ENCODE results near the gene GNPTAB. TPM values are rescaled to one million over a fixed set of nuclear protein-coding genes. Genes with fewer than 3 reads are reported as not detected.

Gene GNPTAB
- total and polyA plus RNA-seq, 2 of the 13 experiments (the other 11 are each of a cell fraction or from before 2014, with no cell fraction given): 13.6 to 19.4 TPM

- TF ChIP-seq ZNF574 (CRISPR knock-in tag; IDR thresholded peaks at IDR 0.05): peak; percentile 45; the same call in 1 of the 2 replicates
- TF ChIP-seq NONO (IDR thresholded peaks at IDR 0.05): no peak
- 0 out of 2 replicates have a peak, but pooled peaks have one; percentile 22 for TF ChIP-seq NONO (CRISPR knock-in tag; conservative IDR thresholded peaks at IDR 0.05)
- peak; percentile 91 for TF ChIP-seq ZNF12 (CRISPR knock-in tag; IDR thresholded peaks at IDR 0.05)
- TF ChIP-seq ZNF841 (CRISPR knock-in tag; IDR thresholded peaks at IDR 0.05; ENCODE audit: borderline replicate concordance): no peak
- no peak for TF ChIP-seq CENPX (CRISPR knock-in tag; IDR thresholded peaks at IDR 0.05)
- TF ChIP-seq ZNF282 (IDR thresholded peaks at IDR 0.05; ENCODE audit: partially characterized antibody): no peak
- TF ChIP-seq ZNF512 (CRISPR knock-in tag; IDR thresholded peaks at IDR 0.05): no peak
- no peak for TF ChIP-seq PCBP2 (optimal IDR thresholded peaks at IDR 0.05; ENCODE audit: low read depth, low read length, poor library complexity, severe bottlenecking)
- TF ChIP-seq HOXA5 (CRISPR knock-in tag; IDR thresholded peaks at IDR 0.05): peak; percentile 49; the same call in 1 of the 2 replicates
- TF ChIP-seq ZNF414 (CRISPR knock-in tag; IDR thresholded peaks at IDR 0.05): peak; percentile 59
- no peak for TF ChIP-seq ZBTB3 (CRISPR knock-in tag; IDR thresholded peaks at IDR 0.05; ENCODE audit: borderline replicate concordance, low read depth)
- no peak for TF ChIP-seq ARNT2 (CRISPR knock-in tag; IDR thresholded peaks at IDR 0.05; ENCODE audit: low read depth)
- no peak for TF ChIP-seq ZNF567 (CRISPR knock-in tag; IDR thresholded peaks at IDR 0.05; ENCODE audit: borderline replicate concordance)
- TF ChIP-seq ZNF781 (CRISPR knock-in tag; IDR thresholded peaks at IDR 0.05; ENCODE audit: borderline replicate concordance, not compliant biosample characterization): peak; percentile 71
- TF ChIP-seq ZFYVE20 (CRISPR knock-in tag; IDR thresholded peaks at IDR 0.05; ENCODE audit: borderline replicate concordance, low read depth): no peak
- TF ChIP-seq ESRRA (CRISPR knock-in tag; IDR thresholded peaks at IDR 0.05; ENCODE audit: low read depth): peak; percentile 44; the same call in 1 of the 2 replicates
- no peak for TF ChIP-seq ZNF431 (CRISPR knock-in tag; IDR thresholded peaks at IDR 0.05; ENCODE audit: borderline replicate concordance, low read depth)
- TF ChIP-seq NCOA1 (CRISPR knock-in tag; IDR thresholded peaks at IDR 0.05): no peak
- TF ChIP-seq TFE3 (CRISPR knock-in tag; IDR thresholded peaks at IDR 0.05): peak; percentile 45
- peak; percentile 77 for TF ChIP-seq HNF4A (CRISPR knock-in tag; IDR thresholded peaks at IDR 0.05)
Measured at GRCh38 chr12:101696251-101697196, 134.2 kb downstream of the GNPTAB start (continued).
